Measurements from ENCODE around the gene KLRG1.

Gene KLRG1

DNA sequence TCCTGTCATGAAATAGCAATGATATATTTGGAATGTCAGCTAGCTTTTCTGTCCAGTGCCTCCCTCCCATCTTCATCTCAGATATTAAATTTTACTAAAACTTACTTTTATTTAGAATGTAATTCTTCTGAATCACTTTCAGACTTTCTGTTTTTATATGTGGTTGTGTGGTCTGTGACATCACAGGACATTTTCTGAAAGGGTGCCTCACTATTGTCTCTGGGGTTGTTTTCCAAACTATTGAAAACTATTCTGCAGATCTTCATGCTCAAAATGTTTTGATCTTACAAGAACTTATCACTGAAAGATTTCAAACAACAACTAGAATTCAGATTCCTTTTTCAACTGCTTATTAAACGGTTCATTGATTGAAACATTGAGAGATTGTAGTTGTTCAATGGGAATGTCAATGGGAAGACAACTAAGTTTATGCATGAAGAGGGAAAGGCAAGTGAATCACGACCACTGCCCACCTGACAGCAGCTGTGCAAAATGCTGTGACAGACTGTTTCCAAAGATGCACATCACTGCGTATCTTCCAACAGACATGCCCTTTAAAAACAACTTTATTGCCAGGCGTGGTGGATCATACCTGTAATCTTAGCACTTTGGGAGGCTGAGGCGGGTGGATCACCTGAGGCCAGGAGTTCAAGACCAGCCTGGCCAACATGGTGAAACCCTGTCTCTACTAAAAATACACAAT lies 51.3 kb downstream of the KLRG1 start:
- no peak for DNase-seq (ENCODE audit: low read depth, low spot score)

GRCh38 chr12:9041321-9041720 lies 52.0 kb downstream of the KLRG1 start:
- DNase-seq (ENCODE audit: low read depth, low spot score): no peak

DNA sequence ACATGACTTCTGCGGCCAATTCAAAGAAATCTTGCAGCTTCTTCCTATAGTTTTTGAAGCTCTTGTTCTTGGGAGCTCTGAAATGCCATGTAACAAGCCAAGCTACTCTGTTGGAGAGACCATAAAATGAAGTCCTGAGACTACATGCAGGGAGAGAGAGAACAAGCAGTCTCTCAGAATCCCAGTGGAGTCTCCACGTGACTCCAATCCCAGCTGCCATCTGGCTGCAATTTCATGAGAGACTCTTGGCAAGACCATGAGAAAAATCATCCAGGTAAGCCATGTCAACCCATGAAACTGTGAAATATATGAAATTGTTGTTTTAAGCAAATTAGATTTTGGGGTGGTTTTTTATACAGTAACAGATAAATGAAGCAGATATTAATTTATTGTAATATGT lies 54.4 kb downstream of the KLRG1 start:
- DNase-seq (ENCODE audit: low read depth, low spot score): no peak

GRCh38 chr12:9047105-9047504 lies 57.8 kb downstream of the KLRG1 start:
- DNase-seq (ENCODE audit: low read depth, low spot score): no peak

GRCh38 chr12:9048930-9049329 lies 59.6 kb downstream of the KLRG1 start:
- DNase-seq (ENCODE audit: low read depth, low spot score): no peak

DNA sequence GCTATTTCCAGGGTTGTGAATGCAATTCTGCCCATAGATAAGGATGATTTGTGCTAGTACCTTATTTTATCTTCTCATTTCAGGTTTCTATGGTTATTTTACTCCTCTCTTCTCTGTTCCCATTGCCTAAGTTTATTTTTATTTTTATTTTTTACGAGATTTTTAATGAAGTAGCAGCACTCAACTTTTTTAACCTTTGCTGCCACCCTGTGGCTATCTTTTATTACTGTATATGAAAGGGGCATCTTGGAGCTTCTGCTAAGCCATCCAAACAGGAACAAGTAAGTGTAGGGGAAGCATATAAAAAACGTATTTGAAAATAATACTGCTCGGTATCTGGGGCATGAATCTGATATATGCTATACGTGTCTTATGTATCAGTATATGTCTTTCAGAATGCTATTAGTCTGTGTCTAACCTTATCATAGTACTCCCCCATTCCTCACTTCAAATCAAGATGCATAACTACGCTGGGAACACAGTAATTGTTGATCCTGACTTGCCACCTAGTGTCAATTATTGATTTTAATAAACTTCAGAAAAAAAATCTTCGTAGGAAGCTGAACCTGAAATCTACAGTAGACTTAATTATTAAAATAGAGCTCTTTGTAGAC lies 60.3 kb downstream of the KLRG1 start:
- no peak for DNase-seq (ENCODE audit: low read depth, low spot score)

DNA sequence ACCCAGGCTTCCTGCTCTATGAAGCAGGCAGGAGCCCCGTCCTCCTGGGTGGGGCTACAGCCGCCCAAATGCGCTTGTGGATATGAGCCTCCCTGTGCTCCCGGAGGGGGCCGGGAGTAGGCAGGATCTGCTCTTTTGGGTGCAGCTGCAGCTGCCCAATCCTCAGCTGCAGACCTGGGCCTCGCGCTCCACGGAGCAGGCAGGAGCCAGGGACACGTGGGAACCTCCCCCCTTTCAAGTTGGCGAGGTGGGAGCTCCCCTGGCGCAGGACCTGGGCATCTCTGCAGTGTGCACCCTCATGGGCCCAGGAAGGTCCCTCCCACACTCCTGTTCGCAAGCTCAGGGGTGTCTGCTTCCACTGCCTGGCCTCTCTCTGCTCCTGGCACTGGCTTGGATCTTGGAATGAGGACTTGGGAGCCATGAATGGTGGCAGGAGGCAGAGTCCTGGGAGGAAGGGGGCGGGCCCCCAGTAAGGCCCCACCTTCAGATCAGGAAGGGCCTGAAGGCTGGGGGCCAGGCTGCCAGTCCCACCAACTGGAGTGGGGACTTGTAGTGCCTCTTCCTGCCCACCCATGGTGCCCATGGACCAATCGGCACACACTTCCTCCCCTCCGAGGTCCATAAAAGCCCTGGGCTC lies 61.3 kb downstream of the KLRG1 start:
- DNase-seq (ENCODE audit: low read depth, low spot score): no peak

- no peak for DNase-seq (ENCODE audit: low read depth, low spot score)
These were observed 61.8 kb downstream of the KLRG1 start for GRCh38 chr12:9051158-9051550.

DNA sequence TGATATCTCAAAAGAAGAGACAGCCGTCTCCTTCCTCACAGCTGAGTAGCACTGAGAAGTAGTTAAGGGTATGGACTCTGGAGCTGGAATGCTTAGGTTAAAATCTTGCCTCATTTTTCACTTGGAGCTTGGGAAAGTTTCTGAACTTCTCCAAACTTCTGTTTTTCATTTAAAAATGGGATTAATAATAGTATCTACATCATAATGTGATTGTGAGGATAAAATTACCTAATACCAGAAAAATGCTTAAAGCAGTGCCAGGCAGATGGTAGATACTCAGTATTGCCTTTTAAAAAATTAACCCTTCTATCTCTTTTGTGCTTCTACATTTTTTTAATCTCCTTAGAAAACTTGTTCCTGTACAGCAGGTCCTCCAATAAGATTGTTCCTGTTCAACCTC lies 63.3 kb downstream of the KLRG1 start:
- DNase-seq (ENCODE audit: low read depth, low spot score): no peak

All from activated naive CD8-positive, alpha-beta T cell treated with anti-CD3 and anti-CD28 coated beads, Interleukin-2, amount 50 U/mL, for 16 hours (primary cell).